GM12878 (cell line): ENCODE data around the gene BRME1. TPM values are rescaled to one million over a fixed set of nuclear protein-coding genes. Genes with fewer than 3 reads are reported as not detected.
A peak's percentile ranks its signal among the peaks of the same experiment; 100 is the strongest.

Source experiments
- ASH2L ChIP-seq: fragments of 300-600, 200-600 bp; sonication (generic); IDR thresholded peaks from 2 replicates; pipeline ENCODE4 v1.6.1; 2017; ENCODE audit warnings: low read depth, mild to moderate bottlenecking, borderline replicate concordance
- CBFB ChIP-seq: IDR thresholded peaks from 2 replicates; pipeline ENCODE4 v1.6.1; 2016; ENCODE audit warnings: antibody characterized with exemption, low read depth
- CEBPB ChIP-seq, 2 experiments: fragments of 150-350 bp in 1 of 2; IDR thresholded peaks; 2 replicates each; pipeline ENCODE4 v1.6.1; 2012 to 2014; ENCODE audit warnings: low read depth in 2 of 2, low read length in 2 of 2, borderline replicate concordance in 1 of 2, inconsistent platforms in 1 of 2
- EGR1 ChIP-seq, 2 experiments: IDR thresholded peaks; 1 replicate in 1 of 2; 2 replicates in 1 of 2; pipeline ENCODE4 v1.6.1; 2011 to 2012; ENCODE audit warnings: low read depth in 2 of 2, low read length in 2 of 2, borderline replicate concordance in 1 of 2, mild to moderate bottlenecking in 1 of 2, moderate library complexity in 1 of 2
- EP300 ChIP-seq, 2 experiments: fragments of 150-350 bp in 1 of 2; IDR thresholded peaks; 2 replicates each; pipeline ENCODE4 v1.6.1; 2011 to 2012; ENCODE audit warnings: low read depth in 2 of 2, low read length in 2 of 2, borderline replicate concordance in 1 of 2, improper control_type of control experiment in 1 of 2, inconsistent platforms in 1 of 2; ENCODE audit not compliant: control insufficient read depth in 1 of 2
- ESRRA ChIP-seq: IDR thresholded peaks from 2 replicates; pipeline ENCODE4 v1.6.1; 2012; ENCODE audit warnings: mild to moderate bottlenecking, low read length, improper control_type of control experiment
- FOXK2 ChIP-seq: fragments of 450-650 bp; IDR thresholded peaks from 2 replicates; pipeline ENCODE4 v1.6.1; 2017; ENCODE audit warnings: mild to moderate bottlenecking, moderate library complexity
- GABPA ChIP-seq: IDR thresholded peaks from 2 replicates; pipeline ENCODE4 v1.6.1; 2014; ENCODE audit warnings: antibody characterized with exemption, low read depth, mild to moderate bottlenecking, inconsistent platforms
- HDAC2 ChIP-seq: fragments of 200-600 bp; sonication (generic); IDR thresholded peaks from 2 replicates; pipeline ENCODE4 v1.6.1; 2017
- HDGF ChIP-seq: fragments of 450-650 bp; IDR thresholded peaks from 2 replicates; pipeline ENCODE4 v1.6.1; 2016; ENCODE audit warnings: antibody characterized with exemption
- JUND ChIP-seq: IDR thresholded peaks from 2 replicates; pipeline ENCODE4 v1.6.1; 2012; ENCODE audit warnings: low read depth, mild to moderate bottlenecking, low read length, improper control_type of control experiment, moderate library complexity
- KDM1A ChIP-seq: fragments of 200-600 bp; sonication (generic); IDR thresholded peaks from 2 replicates; pipeline ENCODE4 v1.6.1; 2016; ENCODE audit warnings: borderline replicate concordance
- MEF2B ChIP-seq: fragments of 450-650 bp; IDR thresholded peaks from 2 replicates; pipeline ENCODE4 v1.6.1; 2018; ENCODE audit warnings: mild to moderate bottlenecking, moderate library complexity; ENCODE audit not compliant: partially characterized antibody, poor library complexity, severe bottlenecking
- MXI1 ChIP-seq: fragments of 150-350 bp; IDR thresholded peaks from 2 replicates; pipeline ENCODE4 v1.6.1; 2011; ENCODE audit warnings: low read depth, mild to moderate bottlenecking, inconsistent platforms, low read length, improper control_type of control experiment
- NFXL1 ChIP-seq: fragments of 450-650 bp; IDR thresholded peaks from 2 replicates; pipeline ENCODE4 v1.6.1; 2017; ENCODE audit warnings: antibody characterized with exemption, mild to moderate bottlenecking, borderline replicate concordance
- NFYA ChIP-seq: IDR thresholded peaks from 2 replicates; pipeline ENCODE4 v1.6.1; 2011; ENCODE audit warnings: low read depth, mild to moderate bottlenecking, low read length, improper control_type of control experiment, borderline replicate concordance
- SMAD5 ChIP-seq: IDR thresholded peaks from 2 replicates; pipeline ENCODE4 v1.6.1; 2016; ENCODE audit warnings: antibody characterized with exemption, low read depth
- SRF ChIP-seq, 2 experiments: IDR thresholded peaks; 2 replicates each; pipeline ENCODE4 v1.6.1; 2011; ENCODE audit warnings: low read depth in 2 of 2, low read length in 2 of 2, mild to moderate bottlenecking in 1 of 2, moderate library complexity in 1 of 2
- SUPT20H ChIP-seq: IDR thresholded peaks from 2 replicates; pipeline ENCODE4 v1.6.1; 2011; ENCODE audit warnings: low read depth, mild to moderate bottlenecking, low read length, moderate library complexity, borderline replicate concordance; ENCODE audit not compliant: control insufficient read depth
- SUZ12 ChIP-seq: fragments of 200-600 bp; sonication (generic); IDR thresholded peaks from one replicate; pipeline ENCODE4 v1.6.1; 2018; ENCODE audit warnings: antibody characterized with exemption, mild to moderate bottlenecking; ENCODE audit not compliant: unreplicated experiment
- TCF12 ChIP-seq: IDR thresholded peaks from 2 replicates; pipeline ENCODE4 v1.6.1; 2011; ENCODE audit warnings: low read depth, mild to moderate bottlenecking, low read length
- polyA plus RNA-seq, 11 experiments: library from polyadenylated mRNA; depleted of rRNA in 4 of 11; unstranded in 6 of 11; stranded (reverse) in 5 of 11; fragments of >200 nt; fragmentation: Nextera tagmentation in 4 of 11; fragmentation: Illumina TruSeq in 1 of 11; extraction: Ambion mirVana in 4 of 11; extraction: Trizol in 1 of 11; gene quantifications; 1 replicate in 1 of 11; 2 replicates in 10 of 11; pipeline versions ENCODE4 v1.2.1 to v1.2.3, GENCODE V29; 2011 to 2016; ENCODE audit warnings: inconsistent platforms in 2 of 11, missing spikeins in 2 of 11, low read depth in 1 of 11
- total RNA-seq, 4 experiments: library from RNA; depleted of rRNA in 3 of 4; stranded (reverse); fragments of >200 nt in 3 of 4; fragmentation: Illumina TruSeq in 1 of 4; extraction: Trizol in 1 of 4; gene quantifications; 2 replicates each; pipeline versions ENCODE4 v1.2.1 to v1.2.3, GENCODE V29; 2013 to 2021
- TF ChIP-seq, protein P1 (sequence below): fragments of 450-650 bp; conservative IDR thresholded peaks from 2 replicates; pipeline ENCODE4 v1.6.1; 2017; ENCODE audit warnings: mild to moderate bottlenecking, moderate library complexity
- TF ChIP-seq, protein P2 (sequence below): fragments of 450-650 bp; IDR thresholded peaks from 2 replicates; pipeline ENCODE4 v1.6.1; 2017; ENCODE audit warnings: mild to moderate bottlenecking, moderate library complexity

BRME1 gene
- total and polyA plus RNA-seq, 10 of the 15 experiments (the other 5 are each of a cell fraction or from before 2014, with no cell fraction given), result 0.07 to 2.2 (median 1.1) TPM; not detected in 1

DNA sequence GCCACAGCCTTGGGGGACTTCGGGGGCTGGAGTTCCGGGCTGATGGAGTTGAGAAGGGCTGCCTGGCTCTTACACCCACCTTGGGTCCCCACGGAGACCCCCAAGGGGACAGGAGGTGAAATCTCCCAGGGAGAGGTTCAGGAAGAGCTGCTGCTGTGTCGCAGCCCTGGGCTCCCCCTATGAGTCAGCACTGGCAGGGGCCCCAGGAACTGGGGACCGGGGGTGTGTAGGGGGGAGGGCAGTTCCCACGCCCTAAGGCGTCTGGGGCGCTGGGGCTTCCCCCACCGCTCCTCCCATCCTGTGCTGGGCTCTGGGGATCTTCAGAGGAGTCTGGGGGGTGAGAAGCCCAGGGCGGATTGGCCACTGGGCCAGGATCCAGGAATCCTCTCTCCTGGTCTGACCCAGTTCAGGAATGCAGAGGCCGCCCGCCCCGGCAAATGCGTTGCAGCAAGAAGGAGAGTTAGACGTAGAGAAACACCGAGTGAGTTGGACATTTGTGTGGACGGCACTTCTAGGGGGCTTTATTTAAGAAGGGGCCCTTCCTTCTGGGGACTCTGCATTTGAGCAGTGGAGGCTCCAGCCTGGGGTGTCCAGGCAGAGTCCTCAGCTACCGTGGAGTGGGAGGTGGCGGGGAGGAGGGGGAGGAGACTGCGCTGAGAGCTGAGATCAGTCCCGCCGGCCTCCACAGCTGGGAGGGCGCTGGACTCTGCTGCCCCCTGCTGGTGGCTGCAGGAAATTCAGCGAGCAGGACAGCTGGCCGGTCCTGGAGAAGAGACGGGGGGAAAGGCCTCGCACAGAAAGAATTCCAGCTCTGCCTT lies 44.0 kb downstream of the BRME1 start (continued):
- TF ChIP-seq EP300 (IDR thresholded peaks at IDR 0.05; ENCODE audit: borderline replicate concordance in 1 of 2, control insufficient read depth in 1 of 2, low read depth in 2 of 2, low read length in 2 of 2), result peak; percentile 48 to 56; a peak in 2 of 4 replicates
- no peak for TF ChIP-seq ASH2L
- TF ChIP-seq, protein P1, sequence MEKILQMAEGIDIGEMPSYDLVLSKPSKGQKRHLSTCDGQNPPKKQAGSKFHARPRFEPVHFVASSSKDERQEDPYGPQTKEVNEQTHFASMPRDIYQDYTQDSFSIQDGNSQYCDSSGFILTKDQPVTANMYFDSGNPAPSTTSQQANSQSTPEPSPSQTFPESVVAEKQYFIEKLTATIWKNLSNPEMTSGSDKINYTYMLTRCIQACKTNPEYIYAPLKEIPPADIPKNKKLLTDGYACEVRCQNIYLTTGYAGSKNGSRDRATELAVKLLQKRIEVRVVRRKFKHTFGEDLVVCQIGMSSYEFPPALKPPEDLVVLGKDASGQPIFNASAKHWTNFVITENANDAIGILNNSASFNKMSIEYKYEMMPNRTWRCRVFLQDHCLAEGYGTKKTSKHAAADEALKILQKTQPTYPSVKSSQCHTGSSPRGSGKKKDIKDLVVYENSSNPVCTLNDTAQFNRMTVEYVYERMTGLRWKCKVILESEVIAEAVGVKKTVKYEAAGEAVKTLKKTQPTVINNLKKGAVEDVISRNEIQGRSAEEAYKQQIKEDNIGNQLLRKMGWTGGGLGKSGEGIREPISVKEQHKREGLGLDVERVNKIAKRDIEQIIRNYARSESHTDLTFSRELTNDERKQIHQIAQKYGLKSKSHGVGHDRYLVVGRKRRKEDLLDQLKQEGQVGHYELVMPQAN, result 0 out of 2 replicates have a peak, but pooled peaks have one; percentile 51
- no peak for TF ChIP-seq SUPT20H
- peak in 1 of 2 experiments; percentile 97; a peak in 2 of 3 replicates for TF ChIP-seq EGR1 (IDR thresholded peaks at IDR 0.05; ENCODE audit: borderline replicate concordance in 1 of 2, low read depth in 2 of 2, low read length in 2 of 2)
- TF ChIP-seq KDM1A, result no peak
- TF ChIP-seq ESRRA, result no peak
- no peak for TF ChIP-seq NFYA
- no peak for TF ChIP-seq NFXL1
- 0 out of 2 replicates have a peak, but pooled peaks have one; percentile 47 for TF ChIP-seq SMAD5
- TF ChIP-seq FOXK2, result no peak
- TF ChIP-seq SRF (IDR thresholded peaks at IDR 0.05; ENCODE audit: low read depth in 2 of 2, low read length in 2 of 2), result peak in 1 of 2 experiments; percentile 73; a peak in 1 of 4 replicates
- peak; percentile 92 for TF ChIP-seq TCF12
- TF ChIP-seq, protein P2, sequence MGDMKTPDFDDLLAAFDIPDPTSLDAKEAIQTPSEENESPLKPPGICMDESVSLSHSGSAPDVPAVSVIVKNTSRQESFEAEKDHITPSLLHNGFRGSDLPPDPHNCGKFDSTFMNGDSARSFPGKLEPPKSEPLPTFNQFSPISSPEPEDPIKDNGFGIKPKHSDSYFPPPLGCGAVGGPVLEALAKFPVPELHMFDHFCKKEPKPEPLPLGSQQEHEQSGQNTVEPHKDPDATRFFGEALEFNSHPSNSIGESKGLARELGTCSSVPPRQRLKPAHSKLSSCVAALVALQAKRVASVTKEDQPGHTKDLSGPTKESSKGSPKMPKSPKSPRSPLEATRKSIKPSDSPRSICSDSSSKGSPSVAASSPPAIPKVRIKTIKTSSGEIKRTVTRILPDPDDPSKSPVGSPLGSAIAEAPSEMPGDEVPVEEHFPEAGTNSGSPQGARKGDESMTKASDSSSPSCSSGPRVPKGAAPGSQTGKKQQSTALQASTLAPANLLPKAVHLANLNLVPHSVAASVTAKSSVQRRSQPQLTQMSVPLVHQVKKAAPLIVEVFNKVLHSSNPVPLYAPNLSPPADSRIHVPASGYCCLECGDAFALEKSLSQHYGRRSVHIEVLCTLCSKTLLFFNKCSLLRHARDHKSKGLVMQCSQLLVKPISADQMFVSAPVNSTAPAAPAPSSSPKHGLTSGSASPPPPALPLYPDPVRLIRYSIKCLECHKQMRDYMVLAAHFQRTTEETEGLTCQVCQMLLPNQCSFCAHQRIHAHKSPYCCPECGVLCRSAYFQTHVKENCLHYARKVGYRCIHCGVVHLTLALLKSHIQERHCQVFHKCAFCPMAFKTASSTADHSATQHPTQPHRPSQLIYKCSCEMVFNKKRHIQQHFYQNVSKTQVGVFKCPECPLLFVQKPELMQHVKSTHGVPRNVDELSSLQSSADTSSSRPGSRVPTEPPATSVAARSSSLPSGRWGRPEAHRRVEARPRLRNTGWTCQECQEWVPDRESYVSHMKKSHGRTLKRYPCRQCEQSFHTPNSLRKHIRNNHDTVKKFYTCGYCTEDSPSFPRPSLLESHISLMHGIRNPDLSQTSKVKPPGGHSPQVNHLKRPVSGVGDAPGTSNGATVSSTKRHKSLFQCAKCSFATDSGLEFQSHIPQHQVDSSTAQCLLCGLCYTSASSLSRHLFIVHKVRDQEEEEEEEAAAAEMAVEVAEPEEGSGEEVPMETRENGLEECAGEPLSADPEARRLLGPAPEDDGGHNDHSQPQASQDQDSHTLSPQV, result no peak
- TF ChIP-seq MEF2B, result peak; percentile 99
- no peak for TF ChIP-seq SUZ12
- TF ChIP-seq GABPA, result no peak
- TF ChIP-seq HDAC2, result no peak
- no peak for TF ChIP-seq MXI1
- TF ChIP-seq JUND, result peak; percentile 92
- no peak for TF ChIP-seq CEBPB (IDR thresholded peaks at IDR 0.05; ENCODE audit: borderline replicate concordance in 1 of 2, low read depth in 2 of 2, low read length in 2 of 2)
- TF ChIP-seq HDGF, result no peak
- TF ChIP-seq CBFB, result peak; percentile 43
